Hepatocyte (in vitro differentiated cells): ENCODE measurements around the gene SNX24. TPM values are rescaled to one million over a fixed set of nuclear protein-coding genes. Genes with fewer than 3 reads are reported as not detected.

ENCODE experiments used
- DNase-seq: peaks from one replicate; pipeline ENCODE4 v3.0.0-alpha.2; 2016; ENCODE audit warnings: low spot score
- H2AFZ ChIP-seq: fragments of 200-600 bp; sonication (generic); 2 replicates; pipeline ENCODE4 v1.6.0; 2016; ENCODE audit warnings: antibody characterized with exemption, mild to moderate bottlenecking
- H3K27ac ChIP-seq: fragments of 200-600 bp; sonication (generic); 2 replicates; pipeline ENCODE4 v1.5.1; 2016; ENCODE audit warnings: mild to moderate bottlenecking
- H3K27me3 ChIP-seq: fragments of 200-600 bp; sonication (generic); 2 replicates; pipeline ENCODE4 v1.6.1; 2016
- H3K36me3 ChIP-seq: fragments of 200-600 bp; sonication (generic); replicated peaks from 2 replicates; pipeline ENCODE4 v1.5.1; 2016; ENCODE audit warnings: low read depth; ENCODE audit not compliant: insufficient read depth
- H3K4me1 ChIP-seq: fragments of 200-600 bp; sonication (generic); 2 replicates; pipeline ENCODE4 v1.5.1; 2016; ENCODE audit warnings: mild to moderate bottlenecking, moderate library complexity; ENCODE audit not compliant: insufficient read depth
- H3K4me2 ChIP-seq: fragments of 200-600 bp; sonication (generic); 2 replicates; pipeline ENCODE4 v1.6.0; 2016
- H3K4me3 ChIP-seq: fragments of 200-600 bp; sonication (generic); 2 replicates; pipeline ENCODE4 v1.5.1; 2016; ENCODE audit warnings: mild to moderate bottlenecking
- H3K79me2 ChIP-seq: fragments of 200-600 bp; sonication (generic); 2 replicates; pipeline ENCODE4 v1.6.0; 2017; ENCODE audit warnings: mild to moderate bottlenecking
- H3K9me2 ChIP-seq: fragments of 200-600 bp; sonication (generic); replicated peaks from 2 replicates; pipeline ENCODE4 v1.6.0; 2017; ENCODE audit warnings: mild to moderate bottlenecking; ENCODE audit not compliant: insufficient read depth
- H3K9me3 ChIP-seq: fragments of 200-600 bp; sonication (generic); 2 replicates; pipeline ENCODE4 v1.5.1; 2016; ENCODE audit warnings: low read depth, mild to moderate bottlenecking
- H4K20me1 ChIP-seq: fragments of 200-600 bp; sonication (generic); 2 replicates; pipeline ENCODE4 v1.6.0; 2016; ENCODE audit warnings: mild to moderate bottlenecking; ENCODE audit not compliant: insufficient read depth, poor library complexity, severe bottlenecking
- CTCF ChIP-seq: fragments of 200-600 bp; sonication (generic); IDR thresholded peaks from 2 replicates; pipeline ENCODE4 v1.5.1; 2016; ENCODE audit warnings: antibody characterized with exemption, mild to moderate bottlenecking; ENCODE audit not compliant: poor library complexity
- EZH2 ChIP-seq: fragments of 200-600 bp; sonication (generic); IDR thresholded peaks from 2 replicates; pipeline ENCODE4 v1.6.1; 2016; ENCODE audit warnings: antibody characterized with exemption, mild to moderate bottlenecking, borderline replicate concordance
- EZH2phosphoT487 ChIP-seq: fragments of 200-600 bp; sonication (generic); IDR thresholded peaks from one replicate; pipeline ENCODE4 v1.6.1; 2018; ENCODE audit warnings: antibody characterized with exemption, mild to moderate bottlenecking, low read depth, moderate library complexity; ENCODE audit not compliant: unreplicated experiment, severe bottlenecking
- WGBS: methylation state at CpG from one replicate; pipeline ENCODE4 v1.1.6; 2016; ENCODE audit warnings: low lambda C conversion rate; ENCODE audit errors: missing lambda C conversion rate; 5-methylcytosine and 5-hydroxymethylcytosine counted together
- polyA plus RNA-seq: library from polyadenylated mRNA; unstranded; fragments of >200 nt; fragmentation: Nextera tagmentation; extraction: Ambion mirVana; gene quantifications from 2 replicates; pipeline ENCODE4 v1.2.1, GENCODE V29; 2016
- total RNA-seq: library from RNA; depleted of rRNA; stranded (reverse); fragments of >200 nt; gene quantifications from 2 replicates; pipeline ENCODE4 v1.2.3, GENCODE V29; 2014

Gene SNX24
- total and polyA plus RNA-seq, 2 experiments from 2014 or later, result 28.8 to 38.2 TPM

- DNase-seq, result no peak
- H3K27ac ChIP-seq, result no peak overlapping the region
- TF ChIP-seq EZH2 (no peak), CTCF (no peak), EZH2phosphoT487 (no peak)
- no peaks in the 10 kb centered on the region for H3K27me3 ChIP-seq
- no peak overlapping the region for H3K4me2 ChIP-seq
- H3K79me2 ChIP-seq, result no peaks in the 10 kb centered on the region
- H4K20me1 ChIP-seq, result no peaks in the 10 kb centered on the region
- H3K36me3 ChIP-seq, result no peaks in the 10 kb centered on the region
- H3K4me3 ChIP-seq, result no peak overlapping the region
- H3K4me1 ChIP-seq, result no peaks in the 10 kb centered on the region
- WGBS, result 100% methylated on average over 3 of the region's 3 CpGs
- no peak overlapping the region for H2AFZ ChIP-seq
- no peaks in the 10 kb centered on the region for H3K9me2 ChIP-seq
- H3K9me3 ChIP-seq, result no peaks in the 10 kb centered on the region
Observed at GRCh38 chr5:122815218-122815767, 30.1 kb upstream of the SNX24 start.

GRCh38 chr5:122816756-122817155 lies 28.7 kb upstream of the SNX24 start:
- H3K4me1 ChIP-seq, result no peaks in the 10 kb centered on the region
- H3K79me2 ChIP-seq, result no peaks in the 10 kb centered on the region
- H4K20me1 ChIP-seq, result no peaks in the 10 kb centered on the region
- H3K9me2 ChIP-seq, result no peaks in the 10 kb centered on the region
- H3K36me3 ChIP-seq, result no peaks in the 10 kb centered on the region
- no peak overlapping the region for H3K4me2 ChIP-seq
- no peak overlapping the region for H2AFZ ChIP-seq
- TF ChIP-seq CTCF (no peak), EZH2 (no peak), EZH2phosphoT487 (no peak)
- no peak overlapping the region for H3K4me3 ChIP-seq
- no peak overlapping the region for H3K27ac ChIP-seq
- 59% methylated on average over 5 of the region's 5 CpGs for WGBS
- H3K27me3 ChIP-seq, result no peaks in the 10 kb centered on the region
- no peaks in the 10 kb centered on the region for H3K9me3 ChIP-seq
- no peak for DNase-seq

GRCh38 chr5:122831984-122832383 lies 13.4 kb upstream of the SNX24 start:
- TF ChIP-seq CTCF (no peak), EZH2 (no peak), EZH2phosphoT487 (no peak)
- no peaks in the 10 kb centered on the region for H3K27me3 ChIP-seq
- no peak for DNase-seq
- no peaks in the 10 kb centered on the region for H3K79me2 ChIP-seq
- H3K4me2 ChIP-seq, result no peak overlapping the region
- H3K9me2 ChIP-seq, result no peaks in the 10 kb centered on the region
- H3K4me3 ChIP-seq, result no peak overlapping the region
- H3K4me1 ChIP-seq, result no peaks in the 10 kb centered on the region
- H3K9me3 ChIP-seq, result no peaks in the 10 kb centered on the region
- WGBS, result 83% methylated on average over 1 of the region's 1 CpG
- no peaks in the 10 kb centered on the region for H4K20me1 ChIP-seq
- no peaks in the 10 kb centered on the region for H3K36me3 ChIP-seq
- H3K27ac ChIP-seq, result no peak overlapping the region
- no peak overlapping the region for H2AFZ ChIP-seq

- no peaks in the 10 kb centered on the region for H3K79me2 ChIP-seq
- H3K4me1 ChIP-seq, result no peaks in the 10 kb centered on the region
- no peak overlapping the region for H3K4me2 ChIP-seq
- no peak overlapping the region for H2AFZ ChIP-seq
- H4K20me1 ChIP-seq, result no peaks in the 10 kb centered on the region
- no peak overlapping the region for H3K27ac ChIP-seq
- H3K36me3 ChIP-seq, result no peaks in the 10 kb centered on the region
- no peaks in the 10 kb centered on the region for H3K9me2 ChIP-seq
- no peak overlapping the region for H3K4me3 ChIP-seq
- H3K9me3 ChIP-seq, result no peaks in the 10 kb centered on the region
- no peak for DNase-seq
- TF ChIP-seq CTCF, result no peak
- TF ChIP-seq EZH2phosphoT487, result no peak
- TF ChIP-seq EZH2, result no peak
- no peaks in the 10 kb centered on the region for H3K27me3 ChIP-seq
- WGBS, result 81% methylated on average over 1 of the region's 1 CpG
Observed at GRCh38 chr5:122835681-122836080, 9.7 kb upstream of the SNX24 start.
